Stomach (tissue), 4 donors: ENCODE results near the gene BCL2.

ENCODE experiments used
- POLR2A ChIP-seq, 4 donors: fragments of 450-650 bp; IDR thresholded peaks; one replicate each; pipeline ENCODE4 v1.6.1; 2016; ENCODE audit warnings: antibody characterized with exemption in 4 of 4, control low read depth in 2 of 4, mild to moderate bottlenecking in 1 of 4, moderate library complexity in 1 of 4
- TF ChIP-seq, protein P1 (sequence below), 7 experiments: fragments of 450-650 bp in 4 of 7; fragments of 200-600 bp in 3 of 7; sonication (generic) in 3 of 7; IDR thresholded peaks; one replicate each; pipeline ENCODE4 v1.5.1; 2016 to 2019; ENCODE audit warnings: antibody characterized with exemption in 7 of 7, control low read depth in 2 of 7, mild to moderate bottlenecking in 1 of 7

DNA sequence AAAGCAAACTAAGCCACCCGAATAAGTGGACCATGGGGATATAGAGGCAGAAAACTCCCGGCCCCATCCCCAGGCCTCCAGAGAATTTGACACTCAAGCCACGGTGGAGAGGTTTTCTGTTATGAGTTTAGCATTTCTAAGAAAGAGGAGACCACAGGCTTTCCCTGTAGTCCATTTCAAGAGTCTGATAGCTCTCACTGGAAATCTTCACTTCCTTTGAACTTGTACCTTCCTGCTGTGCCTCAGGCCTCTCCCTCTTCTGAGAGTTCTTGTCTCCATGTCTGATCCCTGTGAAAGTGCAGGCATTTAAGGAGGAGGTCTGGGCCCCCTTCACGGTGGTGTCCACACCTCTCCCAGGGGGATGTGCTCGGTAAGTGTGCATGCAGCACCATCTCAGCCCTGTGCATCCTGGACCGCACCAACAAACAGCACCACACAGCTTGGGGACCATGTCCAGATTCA, 113.7 kb downstream of the BCL2 start:
- TF ChIP-seq, protein P1, sequence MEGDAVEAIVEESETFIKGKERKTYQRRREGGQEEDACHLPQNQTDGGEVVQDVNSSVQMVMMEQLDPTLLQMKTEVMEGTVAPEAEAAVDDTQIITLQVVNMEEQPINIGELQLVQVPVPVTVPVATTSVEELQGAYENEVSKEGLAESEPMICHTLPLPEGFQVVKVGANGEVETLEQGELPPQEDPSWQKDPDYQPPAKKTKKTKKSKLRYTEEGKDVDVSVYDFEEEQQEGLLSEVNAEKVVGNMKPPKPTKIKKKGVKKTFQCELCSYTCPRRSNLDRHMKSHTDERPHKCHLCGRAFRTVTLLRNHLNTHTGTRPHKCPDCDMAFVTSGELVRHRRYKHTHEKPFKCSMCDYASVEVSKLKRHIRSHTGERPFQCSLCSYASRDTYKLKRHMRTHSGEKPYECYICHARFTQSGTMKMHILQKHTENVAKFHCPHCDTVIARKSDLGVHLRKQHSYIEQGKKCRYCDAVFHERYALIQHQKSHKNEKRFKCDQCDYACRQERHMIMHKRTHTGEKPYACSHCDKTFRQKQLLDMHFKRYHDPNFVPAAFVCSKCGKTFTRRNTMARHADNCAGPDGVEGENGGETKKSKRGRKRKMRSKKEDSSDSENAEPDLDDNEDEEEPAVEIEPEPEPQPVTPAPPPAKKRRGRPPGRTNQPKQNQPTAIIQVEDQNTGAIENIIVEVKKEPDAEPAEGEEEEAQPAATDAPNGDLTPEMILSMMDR (IDR thresholded peaks at IDR 0.05), result no peak
- no peak for TF ChIP-seq POLR2A (IDR thresholded peaks at IDR 0.05)
